LNCaP clone FGC (cell line): ENCODE data around the gene C1QL1.
A peak's percentile ranks its signal among the peaks of the same experiment; 100 is the strongest.
"Not testable (repeated sequence)": the region's sequence is repeated elsewhere in the genome, so short reads cannot be mapped to it uniquely, and the experiment has no call there.

Experiments
- DNase-seq: peaks from one replicate; pipeline ENCODE4 v3.0.0-alpha.2; 2011; ENCODE audit warnings: low read depth
- H3K4me3 ChIP-seq: 2 replicates; pipeline ENCODE4 v1.5.1; 2011; ENCODE audit warnings: mild to moderate bottlenecking, low read depth, low read length, control low read depth
- CTCF ChIP-seq: IDR thresholded peaks from 2 replicates; pipeline ENCODE4 v1.5.1; 2012; ENCODE audit warnings: mild to moderate bottlenecking; ENCODE audit not compliant: control insufficient read depth, insufficient read depth; ENCODE audit errors: extremely low read depth

C1QL1 gene

GRCh38 chr17:44948315-44948795, 19.7 kb downstream of the C1QL1 start:
- DNase-seq: no peak
- peak overlapping the region; percentile 98 for H3K4me3 ChIP-seq
- no peak for TF ChIP-seq CTCF

GRCh38 chr17:44947461-44948314, 20.4 kb downstream of the C1QL1 start, which contains the start of gene KIF18B:
KIF18B (minus strand) TSS chr17:44947773; CDS start chr17:44936344, 11,429 bp downstream.
- no peak for TF ChIP-seq CTCF
- H3K4me3 ChIP-seq: peak within 1 kb of the TSS; percentile 98
- DNase-seq: peak; percentile 92

GRCh38 chr17:44945652-44946051, 22.5 kb downstream of the C1QL1 start:
- H3K4me3 ChIP-seq, DNase-seq: not testable (repeated sequence)

- DNase-seq: no peak
- no peak for TF ChIP-seq CTCF
- no peak overlapping the region for H3K4me3 ChIP-seq
Observed at GRCh38 chr17:44942456-44942855, 25.6 kb downstream of the C1QL1 start.

GRCh38 chr17:44941712-44942331, 26.3 kb downstream of the C1QL1 start:
- TF ChIP-seq CTCF: no peak
- DNase-seq: no peak
- no peak overlapping the region for H3K4me3 ChIP-seq

- no peak for DNase-seq
- H3K4me3 ChIP-seq: no peak overlapping the region
Observed at GRCh38 chr17:44940768-44941167, 27.3 kb downstream of the C1QL1 start.

More at GRCh38 chr17:44940768-44941167, 27.3 kb downstream of the C1QL1 start:
- no peak for TF ChIP-seq CTCF
